Measurements from ENCODE around the gene PAK4.
"Not testable (repeated sequence)": the region's sequence is repeated elsewhere in the genome, so short reads cannot be mapped to it uniquely, and the experiment has no call there.

PAK4 gene

GRCh38 chr19:39211731-39212374, 86.3 kb downstream of the PAK4 start:
- peaks cover 0 to 6% (median 0%) of the 10 kb centered on the region in 5 experiments for H3K27me3 ChIP-seq (replicated peaks in 2 of 5; ENCODE audit: control insufficient read depth in 4 of 5, insufficient read depth in 5 of 5, low read length in 4 of 5)
- ChIA-PET POLR2A (interaction anchor here (0.6 kb wide), 1 partner anchor 120 kb away, joined by 4 read pairs; no protein-coding TSS in a partner anchor), CTCF (interaction anchor here (1.5 to 1.9 kb wide), 3 partner anchors 15 to 122 kb away, joined by 3 to 10 read pairs (median 4); partner anchors contain the start of gene NCCRP1)

GRCh38 chr19:39212375-39212742, 86.8 kb downstream of the PAK4 start:
- H3K27ac ChIP-seq (ENCODE audit: insufficient read depth in 1 of 2, low read depth in 1 of 2, low read length in 2 of 2, poor library complexity in 1 of 2, severe bottlenecking in 2 of 2) = no peak overlapping the region
- H3K4me3 ChIP-seq (ENCODE audit: control insufficient read depth in 1 of 7, extremely low read depth in 1 of 7, insufficient read depth in 4 of 7, low read depth in 2 of 7, low read length in 6 of 7) = no peak overlapping the region
- peak; percentile 42 to 67 (median 61) for DNase-seq
- CTCF ChIA-PET = interaction anchor here (1.5 to 1.9 kb wide), 3 partner anchors 16 to 122 kb away, joined by 3 to 10 read pairs (median 4); partner anchors contain the start of gene NCCRP1
- H3K4me1 ChIP-seq (ENCODE audit: control extremely low read depth in 1 of 4, control insufficient read depth in 4 of 4, insufficient read depth in 4 of 4, low read length in 3 of 4) = no peaks in the 10 kb centered on the region
- peaks cover 0 to 3% (median 0%) of the 10 kb centered on the region in 5 experiments for H3K9me3 ChIP-seq (ENCODE audit: control extremely low read depth in 1 of 5, control insufficient read depth in 4 of 5, insufficient read depth in 2 of 5, low read depth in 1 of 5, low read length in 4 of 5)
- H3K27me3 ChIP-seq (replicated peaks in 2 of 5; ENCODE audit: control insufficient read depth in 4 of 5, insufficient read depth in 5 of 5, low read length in 4 of 5) = peaks cover 0 to 6% (median 0%) of the 10 kb centered on the region in 5 experiments
- H3K36me3 ChIP-seq (ENCODE audit: control insufficient read depth in 4 of 4, insufficient read depth in 4 of 4, low read length in 3 of 4) = no peaks in the 10 kb centered on the region
- 30% methylated on average over 3 of the region's 8 CpGs for WGBS (ENCODE audit: insufficient coverage)
- POLR2A ChIA-PET = interaction anchor here (0.7 kb wide), 1 partner anchor 199 kb away, joined by 5 read pairs; no protein-coding TSS in a partner anchor

More at GRCh38 chr19:39211731-39212374, 86.3 kb downstream of the PAK4 start:
- 83% methylated on average over 11 of the region's 13 CpGs for WGBS (ENCODE audit: insufficient coverage)
- Histone ChIP-seq H3K4me1 (ENCODE audit: control extremely low read depth in 1 of 4, control insufficient read depth in 4 of 4, insufficient read depth in 4 of 4, low read length in 3 of 4) (no peaks in the 10 kb centered on the region), H3K27ac (ENCODE audit: insufficient read depth in 1 of 2, low read depth in 1 of 2, low read length in 2 of 2, poor library complexity in 1 of 2, severe bottlenecking in 2 of 2) (no peak overlapping the region), H3K9me3 (ENCODE audit: control extremely low read depth in 1 of 5, control insufficient read depth in 4 of 5, insufficient read depth in 2 of 5, low read depth in 1 of 5, low read length in 4 of 5) (peaks cover 0 to 3% (median 0%) of the 10 kb centered on the region in 5 experiments), H3K4me3 (ENCODE audit: control insufficient read depth in 1 of 7, extremely low read depth in 1 of 7, insufficient read depth in 4 of 7, low read depth in 2 of 7, low read length in 6 of 7) (no peak overlapping the region), H3K36me3 (ENCODE audit: control insufficient read depth in 4 of 4, insufficient read depth in 4 of 4, low read length in 3 of 4) (no peaks in the 10 kb centered on the region)
- DNase-seq = no peak

GRCh38 chr19:39215323-39215722, 89.7 kb downstream of the PAK4 start:
- H3K9me3 ChIP-seq (ENCODE audit: control extremely low read depth in 1 of 5, control insufficient read depth in 4 of 5, insufficient read depth in 2 of 5, low read depth in 1 of 5, low read length in 4 of 5); DNase-seq; POLR2A ChIA-PET; H3K4me1 ChIP-seq (ENCODE audit: control extremely low read depth in 1 of 4, control insufficient read depth in 4 of 4, insufficient read depth in 4 of 4, low read length in 3 of 4); H3K36me3 ChIP-seq (ENCODE audit: control insufficient read depth in 4 of 4, insufficient read depth in 4 of 4, low read length in 3 of 4); H3K27ac ChIP-seq (ENCODE audit: insufficient read depth in 1 of 2, low read depth in 1 of 2, low read length in 2 of 2, poor library complexity in 1 of 2, severe bottlenecking in 2 of 2); H3K4me3 ChIP-seq (ENCODE audit: control insufficient read depth in 1 of 7, extremely low read depth in 1 of 7, insufficient read depth in 4 of 7, low read depth in 2 of 7, low read length in 6 of 7); H3K27me3 ChIP-seq (replicated peaks in 2 of 5; ENCODE audit: control insufficient read depth in 4 of 5, insufficient read depth in 5 of 5, low read length in 4 of 5): not testable (repeated sequence)
- 94% methylated on average over 2 of the region's 3 CpGs for WGBS (ENCODE audit: insufficient coverage)
- CTCF ChIA-PET = interaction anchor here (1.0 to 1.1 kb wide), 2 partner anchors 11 to 114 kb away, joined by 3 read pairs; partner anchors contain the start of gene SYCN

- Histone ChIP-seq H3K4me3 (ENCODE audit: control insufficient read depth in 1 of 7, extremely low read depth in 1 of 7, insufficient read depth in 4 of 7, low read depth in 2 of 7, low read length in 6 of 7) (no peak overlapping the region), H3K9me3 (ENCODE audit: control extremely low read depth in 1 of 5, control insufficient read depth in 4 of 5, insufficient read depth in 2 of 5, low read depth in 1 of 5, low read length in 4 of 5) (peaks cover 0 to 3% (median 0%) of the 10 kb centered on the region in 5 experiments), H3K4me1 (ENCODE audit: control extremely low read depth in 1 of 4, control insufficient read depth in 4 of 4, insufficient read depth in 4 of 4, low read length in 3 of 4) (peaks cover 0 to 2% (median 0%) of the 10 kb centered on the region in 4 experiments), H3K36me3 (ENCODE audit: control insufficient read depth in 4 of 4, insufficient read depth in 4 of 4, low read length in 3 of 4) (no peaks in the 10 kb centered on the region), H3K27me3 (replicated peaks in 2 of 5; ENCODE audit: control insufficient read depth in 4 of 5, insufficient read depth in 5 of 5, low read length in 4 of 5) (peaks cover 0 to 3% (median 0%) of the 10 kb centered on the region in 5 experiments), H3K27ac (ENCODE audit: insufficient read depth in 1 of 2, low read depth in 1 of 2, low read length in 2 of 2, poor library complexity in 1 of 2, severe bottlenecking in 2 of 2) (no peak overlapping the region)
- no peak for DNase-seq
- POLR2A ChIA-PET = no interaction called here
- CTCF ChIA-PET = no interaction called here
- WGBS (ENCODE audit: insufficient coverage) = 93% methylated on average over 5 of the region's 5 CpGs
Observed at GRCh38 chr19:39217094-39217493, 91.5 kb downstream of the PAK4 start.

GRCh38 chr19:39218230-39219007, 92.8 kb downstream of the PAK4 start:
- H3K27ac ChIP-seq (ENCODE audit: insufficient read depth in 1 of 2, low read depth in 1 of 2, low read length in 2 of 2, poor library complexity in 1 of 2, severe bottlenecking in 2 of 2) = no peak overlapping the region
- H3K4me3 ChIP-seq (ENCODE audit: control insufficient read depth in 1 of 7, extremely low read depth in 1 of 7, insufficient read depth in 4 of 7, low read depth in 2 of 7, low read length in 6 of 7) = no peak overlapping the region
- ChIA-PET CTCF (interaction anchor here (0.6 to 0.8 kb wide), 2 partner anchors 42 to 279 kb away, joined by 3 read pairs; no protein-coding TSS in a partner anchor), POLR2A (no interaction called here)
- DNase-seq = no peak
- 91% methylated on average over 14 of the region's 15 CpGs for WGBS (ENCODE audit: insufficient coverage)
- peaks cover 0 to 3% (median 0%) of the 10 kb centered on the region in 5 experiments for H3K9me3 ChIP-seq (ENCODE audit: control extremely low read depth in 1 of 5, control insufficient read depth in 4 of 5, insufficient read depth in 2 of 5, low read depth in 1 of 5, low read length in 4 of 5)
- peaks cover 0 to 2% (median 0%) of the 10 kb centered on the region in 4 experiments for H3K4me1 ChIP-seq (ENCODE audit: control extremely low read depth in 1 of 4, control insufficient read depth in 4 of 4, insufficient read depth in 4 of 4, low read length in 3 of 4)
- H3K36me3 ChIP-seq (ENCODE audit: control insufficient read depth in 4 of 4, insufficient read depth in 4 of 4, low read length in 3 of 4) = no peaks in the 10 kb centered on the region
- peaks cover 0 to 3% (median 0%) of the 10 kb centered on the region in 5 experiments for H3K27me3 ChIP-seq (replicated peaks in 2 of 5; ENCODE audit: control insufficient read depth in 4 of 5, insufficient read depth in 5 of 5, low read length in 4 of 5)

GRCh38 chr19:39219108-39219507, 93.5 kb downstream of the PAK4 start:
- DNase-seq = peak in 1 of 3 donors; percentile 17
- H3K36me3 ChIP-seq (ENCODE audit: control insufficient read depth in 4 of 4, insufficient read depth in 4 of 4, low read length in 3 of 4); H3K4me1 ChIP-seq (ENCODE audit: control extremely low read depth in 1 of 4, control insufficient read depth in 4 of 4, insufficient read depth in 4 of 4, low read length in 3 of 4); POLR2A ChIA-PET; H3K27me3 ChIP-seq (replicated peaks in 2 of 5; ENCODE audit: control insufficient read depth in 4 of 5, insufficient read depth in 5 of 5, low read length in 4 of 5); H3K4me3 ChIP-seq (ENCODE audit: control insufficient read depth in 1 of 7, extremely low read depth in 1 of 7, insufficient read depth in 4 of 7, low read depth in 2 of 7, low read length in 6 of 7); H3K9me3 ChIP-seq (ENCODE audit: control extremely low read depth in 1 of 5, control insufficient read depth in 4 of 5, insufficient read depth in 2 of 5, low read depth in 1 of 5, low read length in 4 of 5); H3K27ac ChIP-seq (ENCODE audit: insufficient read depth in 1 of 2, low read depth in 1 of 2, low read length in 2 of 2, poor library complexity in 1 of 2, severe bottlenecking in 2 of 2): not testable (repeated sequence)
- WGBS (ENCODE audit: insufficient coverage) = 68% methylated on average over 6 of the region's 10 CpGs
- CTCF ChIA-PET = interaction anchor here (0.8 kb wide), 1 partner anchor 278 kb away, joined by 3 read pairs; no protein-coding TSS in a partner anchor

Data from common myeloid progenitor, CD34-positive (primary cell).